SK-MEL-5 (cell line): ENCODE measurements around the gene PRPH. TPM values are rescaled to one million over a fixed set of nuclear protein-coding genes. Genes with fewer than 3 reads are reported as not detected.
"Not testable (repeated sequence)": the region's sequence is repeated elsewhere in the genome, so short reads cannot be mapped to it uniquely, and the experiment has no call there.

Experiments used
- DNase-seq: peaks from one replicate; pipeline ENCODE4 v3.0.0-alpha.2; 2016; ENCODE audit warnings: low read depth, low spot score
- in situ Hi-C: cut with HindIII; loops from 2 replicates; pipeline ENCODE4 v1.10.0; 2016; ENCODE audit warnings: low sequenced_read_pairs, high pct_unique_total_duplicates, low pct_unique_long_range_greater_than_20kb
- polyA plus RNA-seq, 2 experiments: library from polyadenylated mRNA; depleted of rRNA; stranded (reverse); fragments of >200 nt; gene quantifications; 2 replicates each; pipeline ENCODE4 v1.2.3, GENCODE V29; 2015
- total RNA-seq: library from RNA; depleted of rRNA; stranded (reverse); fragments of >200 nt; shearing (Covaris generic); gene quantifications from 2 replicates; pipeline ENCODE4 v1.2.3, GENCODE V29; 2014; rRNA removed

PRPH gene
- total RNA-seq, result not detected in 2 replicates
- 0.52 and 1.1 TPM in 2 replicates for polyA plus RNA-seq (2015; cell fraction: cytosol; rRNA removed)
- polyA plus RNA-seq (2015; cell fraction: nucleus; rRNA removed), result 0.05 TPM in 1 of 2 replicates, not detected in the other

DNA sequence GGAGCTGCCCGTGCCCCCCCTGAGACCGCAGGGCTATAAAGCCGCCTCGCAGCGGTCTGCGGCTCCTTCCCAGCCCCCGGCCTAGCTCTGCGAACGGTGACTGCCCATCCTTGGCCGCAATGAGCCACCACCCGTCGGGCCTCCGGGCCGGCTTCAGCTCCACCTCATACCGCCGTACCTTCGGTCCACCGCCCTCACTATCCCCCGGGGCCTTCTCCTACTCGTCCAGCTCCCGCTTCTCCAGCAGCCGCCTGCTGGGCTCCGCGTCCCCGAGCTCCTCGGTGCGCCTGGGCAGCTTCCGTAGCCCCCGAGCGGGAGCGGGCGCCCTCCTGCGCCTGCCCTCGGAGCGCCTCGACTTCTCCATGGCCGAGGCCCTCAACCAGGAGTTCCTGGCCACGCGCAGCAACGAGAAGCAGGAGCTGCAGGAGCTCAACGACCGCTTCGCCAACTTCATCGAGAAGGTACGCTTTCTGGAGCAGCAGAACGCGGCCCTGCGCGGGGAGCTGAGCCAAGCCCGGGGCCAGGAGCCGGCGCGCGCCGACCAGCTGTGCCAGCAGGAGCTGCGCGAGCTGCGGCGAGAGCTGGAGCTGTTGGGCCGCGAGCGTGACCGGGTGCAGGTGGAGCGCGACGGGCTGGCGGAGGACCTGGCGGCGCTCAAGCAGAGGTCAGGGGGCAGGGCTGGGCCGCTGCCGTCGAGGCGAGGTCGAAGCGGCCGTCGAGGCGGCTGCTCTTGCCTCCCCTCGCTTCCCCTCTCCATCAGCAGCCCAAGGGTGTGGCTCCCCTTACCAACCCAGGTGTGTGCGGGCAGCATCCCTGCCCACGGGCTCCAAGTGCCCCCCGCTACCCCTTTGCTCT, at the start of gene PRPH:
Gene PRPH (plus strand): TSS at position 66 of the 855 bp plus-strand sequence. CDS start 54 bp downstream, at position 120.
- no peak for DNase-seq

DNA sequence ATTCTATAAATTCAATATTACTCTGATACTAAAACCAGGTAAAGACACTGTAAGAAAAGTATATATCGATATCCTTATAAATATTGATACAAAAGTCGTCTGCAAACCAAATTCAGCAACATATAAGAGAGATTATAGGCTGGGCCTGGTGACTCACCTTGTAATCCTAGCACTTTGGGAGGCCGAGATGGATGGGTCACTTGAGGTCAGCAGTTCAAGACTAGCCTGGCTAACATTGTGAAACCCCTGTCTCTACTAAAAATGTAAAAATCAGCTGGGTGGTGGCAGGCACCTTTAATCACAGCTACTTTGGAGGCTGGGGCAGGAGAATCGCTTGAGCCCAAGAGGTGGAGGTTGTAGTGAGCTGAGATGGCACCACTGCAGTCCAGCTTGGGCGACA, 43.6 kb upstream of the PRPH start:
- no peak for DNase-seq
- in situ Hi-C loops, result no loop called here

More for the DNA sequence above, at the start of gene PRPH:
- in situ Hi-C loops, result no loop called here

DNA sequence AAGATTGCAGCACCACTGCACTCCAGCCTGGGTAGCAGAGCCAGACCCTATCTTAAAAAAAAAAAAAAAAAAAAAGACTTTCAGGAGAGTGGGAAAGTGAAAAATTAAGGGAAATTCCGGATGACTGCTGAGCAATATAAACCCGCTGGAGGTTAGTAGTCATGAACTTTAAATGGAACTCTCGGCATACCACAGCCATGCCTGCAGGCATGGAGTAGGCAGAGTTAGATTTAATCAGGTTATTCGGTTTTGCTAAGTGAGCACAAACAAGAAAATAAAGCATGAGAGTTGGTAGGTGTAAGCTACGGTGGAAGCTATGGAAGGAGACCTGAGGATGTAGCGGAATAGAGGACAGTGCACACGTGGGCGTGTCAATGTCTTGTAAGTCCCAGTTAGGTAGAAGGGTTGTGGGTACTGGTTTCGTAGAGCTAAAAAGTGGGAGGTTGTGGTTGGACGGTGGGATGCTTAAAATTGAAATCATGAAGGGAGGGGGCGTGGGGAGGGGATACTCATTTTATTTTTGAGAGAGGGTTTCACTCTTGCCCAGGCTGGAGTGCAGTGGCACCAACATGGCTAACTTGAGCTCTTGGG, 41.8 kb upstream of the PRPH start:
- DNase-seq, result no peak
- in situ Hi-C loops, result no loop called here

DNA sequence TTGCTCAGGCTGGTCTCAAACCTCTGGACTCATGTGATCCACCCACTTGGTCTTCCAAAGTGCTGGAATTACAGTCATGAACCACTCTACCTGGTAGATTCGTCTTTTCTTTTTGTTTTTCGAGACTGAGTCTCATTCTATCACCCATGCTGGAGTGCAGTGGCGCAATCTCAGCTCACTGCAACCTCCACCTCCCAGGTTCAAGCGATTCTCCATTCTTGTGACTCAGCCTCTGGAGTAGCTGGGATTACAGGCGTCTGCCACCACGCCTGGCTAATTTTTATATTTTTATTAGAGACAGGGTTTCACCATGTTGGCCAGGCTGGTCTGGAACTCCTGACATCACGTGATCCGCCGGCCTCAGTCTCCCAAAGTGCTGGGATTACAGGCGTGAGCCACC, 39.5 kb upstream of the PRPH start:
- DNase-seq, in situ Hi-C loops: not testable (repeated sequence)

DNA sequence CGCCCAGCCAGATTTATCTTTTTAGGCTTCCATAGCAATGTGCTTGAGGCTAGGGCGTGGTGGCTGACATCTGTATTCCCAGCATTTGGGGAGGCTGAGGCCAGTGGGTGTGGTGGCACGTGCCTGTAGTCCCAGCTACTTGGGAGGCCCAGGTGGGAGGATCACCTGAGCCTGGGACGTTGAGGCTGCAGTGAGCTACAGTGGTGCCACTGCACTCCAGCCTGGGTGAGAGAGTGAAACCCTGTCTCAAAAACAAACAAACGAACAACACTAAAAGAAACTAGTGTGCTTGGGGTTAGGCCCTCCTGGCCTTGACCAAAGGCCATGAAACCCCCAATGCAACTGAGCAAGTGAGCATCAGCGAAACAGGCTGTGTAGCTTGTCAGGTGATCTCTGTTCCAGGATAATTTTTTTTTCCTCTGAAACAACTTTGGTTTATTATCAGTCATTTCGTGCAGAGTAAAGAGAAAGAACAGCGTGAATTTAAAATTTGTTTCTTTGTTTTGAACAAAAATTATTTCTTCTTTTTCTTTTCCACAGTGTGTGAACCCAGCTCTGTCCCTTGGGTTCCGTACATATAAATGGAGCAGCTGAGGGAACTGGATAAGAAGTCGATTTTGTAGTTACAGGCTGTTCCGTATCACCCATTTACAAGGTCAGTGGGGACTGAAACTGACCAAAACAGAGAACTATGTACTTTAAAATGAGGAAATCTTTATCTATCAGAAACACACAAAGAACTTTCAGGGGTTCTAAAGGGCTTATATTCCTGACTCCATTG, 38.9 kb upstream of the PRPH start:
- no peak for DNase-seq
- in situ Hi-C loops, result no loop called here

DNA sequence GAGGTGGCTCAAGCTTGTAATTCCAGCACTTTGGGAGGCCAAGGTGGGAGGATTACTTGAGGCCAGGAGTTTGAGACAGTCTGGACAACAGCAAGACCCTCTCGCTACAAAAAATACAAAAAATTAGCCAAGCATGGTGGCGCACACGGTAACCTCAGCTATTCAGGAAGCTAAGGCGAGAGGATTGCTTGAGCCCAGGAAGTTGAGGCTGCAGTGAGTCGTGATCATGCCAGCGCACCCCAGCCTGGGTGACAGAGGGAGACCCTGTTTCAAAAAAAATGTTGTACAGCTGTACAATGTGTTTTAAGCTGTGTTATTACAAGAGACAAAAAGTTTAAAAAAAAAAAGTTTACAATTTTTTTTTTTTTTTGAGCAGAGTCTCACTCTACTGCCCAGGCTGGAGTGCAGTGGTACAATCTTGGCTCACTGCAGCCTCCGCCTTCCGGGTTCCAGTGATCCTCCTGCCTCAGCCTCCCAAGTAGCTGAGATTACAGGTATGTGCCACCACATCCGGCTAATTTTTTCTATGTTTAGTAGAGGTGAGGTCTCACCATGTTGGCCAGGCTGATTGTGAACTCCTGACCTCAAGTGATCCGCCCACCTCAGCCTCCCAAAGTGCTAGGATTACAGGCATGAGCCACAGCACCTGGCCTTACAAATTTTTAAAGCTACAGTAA, 37.3 kb upstream of the PRPH start:
- in situ Hi-C loops, DNase-seq: not testable (repeated sequence)

DNA sequence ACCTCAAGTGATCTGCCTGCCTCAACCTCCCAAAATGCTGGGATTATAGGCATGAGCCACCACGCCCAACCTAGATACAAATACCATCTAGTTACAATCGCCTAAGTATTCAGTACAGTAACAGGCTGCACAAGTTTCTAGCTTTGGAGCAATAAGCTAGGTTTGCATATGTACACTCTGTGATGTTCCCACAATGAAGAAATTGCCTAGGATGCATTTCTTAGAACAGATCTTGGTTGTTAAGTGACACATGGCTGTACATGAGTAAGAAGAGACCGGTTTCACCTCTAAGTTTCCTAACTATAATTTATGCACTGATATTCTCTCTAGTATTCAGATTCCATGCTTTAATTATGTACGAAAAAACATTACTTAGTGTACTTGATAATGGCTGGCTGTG, 35.5 kb upstream of the PRPH start:
- no peak for DNase-seq
- in situ Hi-C loops, result no loop called here

DNA sequence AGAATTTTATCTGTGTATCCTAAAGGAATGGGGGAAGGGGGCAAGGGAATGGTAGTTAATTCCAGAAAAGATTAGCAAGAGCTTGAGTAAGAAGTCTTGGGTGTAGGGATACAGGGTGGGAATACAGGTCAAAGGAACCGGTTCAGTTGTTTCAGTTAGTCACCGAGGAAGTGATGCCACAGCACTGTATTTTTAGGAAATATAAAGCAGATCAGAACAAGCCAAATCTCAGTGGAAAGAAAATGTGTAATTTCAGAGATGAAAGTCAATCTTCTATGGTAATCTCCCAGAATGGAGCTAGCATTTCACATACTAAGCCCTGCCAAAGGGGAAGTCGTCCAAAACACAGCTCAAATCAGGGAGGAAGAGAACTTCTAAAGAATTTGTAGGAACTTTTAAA, 34.8 kb upstream of the PRPH start:
- no peak for DNase-seq
- in situ Hi-C loops, result no loop called here

DNA sequence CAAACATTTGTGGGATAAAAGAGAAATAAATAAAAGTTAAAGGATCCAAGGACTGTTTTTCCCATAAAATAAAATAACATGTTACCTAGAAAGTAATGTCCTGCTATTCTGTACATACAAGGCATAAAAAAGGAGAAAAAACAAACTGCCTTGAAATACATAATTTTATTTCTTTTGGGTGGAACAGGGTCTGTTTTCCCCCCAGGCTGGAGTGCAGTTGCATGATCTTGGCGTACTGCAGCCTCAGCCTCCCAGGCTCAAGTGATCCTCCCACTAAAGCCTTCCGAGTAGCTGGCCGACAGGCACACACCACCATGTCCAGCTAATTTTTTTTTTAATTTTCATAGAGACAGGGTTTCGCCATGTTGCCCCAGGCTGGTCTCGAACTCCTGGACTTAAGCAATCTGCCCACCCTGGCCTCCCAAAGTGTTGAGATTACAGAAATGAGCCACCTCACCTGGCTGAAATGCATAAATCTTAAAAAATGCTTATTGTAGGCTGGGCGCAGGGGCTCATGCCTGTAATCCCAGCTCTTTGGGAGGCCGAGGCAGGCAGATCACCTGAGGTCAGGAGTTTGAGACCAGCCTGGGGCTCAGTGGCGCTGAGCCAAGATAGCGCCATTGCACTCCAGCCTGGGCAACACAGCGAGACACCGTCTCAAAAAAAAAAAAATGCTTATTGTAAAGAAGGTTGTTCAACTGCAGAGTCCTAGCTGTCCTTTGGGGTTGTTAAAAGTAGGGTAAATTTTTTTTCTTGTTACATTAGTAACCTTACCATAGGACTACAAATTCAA, 34.2 kb upstream of the PRPH start:
- no peak for DNase-seq
- in situ Hi-C loops, result no loop called here

DNA sequence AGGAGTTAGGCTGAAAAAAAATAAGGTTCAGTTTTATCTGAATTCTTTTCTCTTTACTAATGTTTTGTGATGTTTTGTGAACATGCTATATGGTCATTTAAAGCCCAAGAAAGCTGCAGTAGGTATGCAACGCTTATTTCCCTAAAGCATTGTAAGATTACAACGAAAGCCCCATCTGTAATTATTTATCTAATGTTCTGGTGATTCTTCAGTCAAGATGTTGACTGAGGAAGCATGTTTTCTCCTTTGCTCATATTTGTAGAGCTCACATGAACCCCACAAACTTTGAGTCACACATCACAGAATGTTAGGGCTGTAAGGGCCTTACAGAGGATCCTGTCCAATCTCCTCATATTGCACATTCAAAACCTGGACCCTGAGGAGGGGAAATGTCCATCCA, 33.2 kb upstream of the PRPH start:
- no peak for DNase-seq
- in situ Hi-C loops, result no loop called here

DNA sequence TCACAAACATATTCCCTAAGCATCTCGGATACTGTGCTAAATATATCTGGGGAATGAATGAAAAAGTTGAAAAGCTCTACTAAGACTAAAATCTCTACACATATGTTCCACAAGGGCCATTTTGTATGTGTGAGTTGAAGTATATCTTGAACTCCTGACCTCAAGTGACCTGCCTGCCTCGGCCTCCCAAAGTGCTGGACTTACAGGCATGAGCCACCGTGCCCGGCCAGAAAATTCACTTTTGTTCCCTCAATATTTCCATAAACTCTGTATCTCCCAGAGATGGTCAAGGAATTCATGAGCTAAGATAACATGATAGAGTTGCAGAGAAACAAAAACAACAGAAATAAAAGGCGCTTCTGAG, 31.6 kb upstream of the PRPH start:
- no peak for DNase-seq
- in situ Hi-C loops, result no loop called here

DNA sequence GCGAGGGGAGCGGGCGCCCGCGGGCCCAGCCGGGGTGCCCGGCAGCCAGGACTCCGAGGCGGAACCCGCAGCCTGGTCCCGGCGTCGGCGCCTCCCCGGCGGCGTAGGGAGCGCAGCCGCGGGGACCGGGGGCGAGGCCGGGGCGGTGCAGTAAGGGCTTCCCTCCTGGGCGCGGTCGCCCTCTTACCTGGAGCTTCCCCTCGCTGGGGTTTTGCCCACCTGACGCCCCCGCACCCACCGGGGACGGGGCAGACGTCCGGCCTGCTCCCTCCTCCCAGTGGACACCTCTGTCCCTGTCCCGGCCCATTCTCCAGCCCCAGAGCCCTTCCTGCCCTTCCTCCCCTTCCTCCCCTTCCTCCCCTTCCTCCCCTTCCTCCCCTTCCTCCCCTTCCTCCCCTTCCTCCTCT, 30.5 kb upstream of the PRPH start:
- in situ Hi-C loops, result no loop called here
- no peak for DNase-seq

DNA sequence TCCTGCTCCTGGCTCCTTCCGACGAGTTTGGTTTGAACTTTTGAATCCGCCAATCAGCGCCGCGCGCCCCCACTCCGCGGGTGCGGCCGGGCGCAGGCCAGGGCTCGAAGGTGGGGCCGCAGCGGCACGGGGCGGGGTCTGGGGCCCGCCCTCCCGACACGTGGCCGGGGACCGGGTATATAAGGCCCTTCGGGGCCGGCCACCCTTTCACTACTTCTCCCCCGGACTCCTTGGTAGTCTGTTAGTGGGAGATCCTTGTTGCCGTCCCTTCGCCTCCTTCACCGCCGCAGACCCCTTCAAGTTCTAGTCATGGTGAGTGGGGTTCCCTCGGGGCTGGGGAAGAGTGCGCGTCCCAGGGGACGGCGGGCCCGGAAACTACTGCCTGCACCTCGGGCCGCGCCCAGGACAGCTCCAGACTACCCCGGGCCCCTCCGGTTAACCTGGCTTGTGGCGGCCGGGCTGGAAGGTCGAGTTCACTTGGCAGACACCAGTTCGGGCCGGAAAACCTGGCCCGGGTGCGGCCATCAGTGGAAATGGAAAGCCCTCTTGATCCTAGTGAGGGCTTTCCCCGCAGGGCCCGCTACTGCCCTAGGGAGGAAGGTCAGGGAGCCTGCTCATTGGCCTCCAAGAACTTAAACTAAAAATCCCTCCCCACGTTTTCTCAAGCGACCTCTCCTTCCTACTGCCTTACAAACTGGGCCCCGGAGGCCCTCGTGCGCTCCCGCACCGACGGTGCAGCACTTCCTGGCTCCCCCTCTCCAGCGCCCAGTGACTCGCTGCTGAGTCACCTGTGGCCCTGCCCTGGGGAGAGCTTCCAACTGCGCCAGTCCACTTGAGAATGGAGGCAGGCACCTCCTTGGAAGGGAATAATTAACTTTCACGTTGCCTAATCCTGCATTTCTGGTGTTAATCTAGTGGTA, 29.8 kb upstream of the PRPH start, which contains the start of gene TUBA1C:
Gene TUBA1C (plus strand): TSS at position 210 of the 920 bp plus-strand sequence. CDS start 100 bp downstream, at position 310.
- DNase-seq, result peak; percentile 94
- in situ Hi-C loops, result no loop called here

DNA sequence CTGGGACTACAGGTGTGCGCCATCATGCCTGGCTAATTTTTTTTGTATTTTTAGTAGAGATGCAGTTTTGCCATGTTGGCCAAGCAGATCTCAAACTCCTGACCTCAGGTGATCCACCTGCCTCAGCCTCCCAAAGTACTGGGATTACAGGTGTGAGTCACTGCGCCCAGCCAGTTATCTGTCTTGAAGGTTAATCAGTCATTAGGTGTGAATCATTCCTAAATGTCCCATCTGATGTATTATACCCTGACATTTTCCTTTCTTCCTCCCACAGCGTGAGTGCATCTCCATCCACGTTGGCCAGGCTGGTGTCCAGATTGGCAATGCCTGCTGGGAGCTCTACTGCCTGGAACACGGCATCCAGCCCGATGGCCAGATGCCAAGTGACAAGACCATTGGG, 25.8 kb upstream of the PRPH start:
- DNase-seq, in situ Hi-C loops: not testable (repeated sequence)

DNA sequence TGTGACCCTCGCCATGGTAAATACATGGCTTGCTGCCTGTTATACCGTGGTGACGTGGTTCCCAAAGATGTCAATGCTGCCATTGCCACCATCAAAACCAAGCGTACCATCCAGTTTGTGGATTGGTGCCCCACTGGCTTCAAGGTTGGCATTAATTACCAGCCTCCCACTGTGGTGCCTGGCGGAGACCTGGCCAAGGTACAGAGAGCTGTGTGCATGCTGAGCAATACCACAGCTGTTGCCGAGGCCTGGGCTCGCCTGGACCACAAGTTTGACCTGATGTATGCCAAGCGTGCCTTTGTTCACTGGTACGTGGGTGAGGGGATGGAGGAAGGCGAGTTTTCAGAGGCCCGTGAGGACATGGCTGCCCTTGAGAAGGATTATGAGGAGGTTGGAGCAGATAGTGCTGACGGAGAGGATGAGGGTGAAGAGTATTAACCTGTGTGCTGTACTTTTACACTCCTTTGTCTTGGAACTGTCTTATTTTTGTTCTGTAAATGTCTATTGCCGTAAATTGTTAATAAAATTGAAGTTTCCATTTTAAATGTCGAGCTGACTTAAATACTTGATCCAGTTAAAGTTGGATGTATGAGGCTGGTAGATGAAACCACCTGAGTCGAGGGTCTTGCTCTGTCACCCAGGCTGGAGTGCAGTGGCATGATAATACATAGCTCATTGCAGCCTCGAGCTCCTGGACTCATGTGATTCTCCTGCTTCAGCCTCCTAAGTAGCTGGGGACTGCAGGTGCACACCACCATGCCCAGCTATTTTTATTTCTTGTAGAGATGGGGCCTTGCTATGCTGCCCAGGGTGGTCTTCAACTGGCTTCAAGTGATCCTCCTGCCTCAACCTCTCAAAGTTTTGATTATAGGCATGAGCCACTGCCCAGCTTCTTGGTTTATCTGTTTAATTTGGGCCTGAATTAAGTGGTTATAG, 21.9 kb upstream of the PRPH start:
- no peak for DNase-seq
- in situ Hi-C loops, result no loop called here
